H9 (cell line): ENCODE results near the gene CHKB. TPM values are rescaled to one million over a fixed set of nuclear protein-coding genes. Genes with fewer than 3 reads are reported as not detected.

Experiments used
- DNase-seq: peaks from one replicate; pipeline ENCODE4 v3.0.0-alpha.2; 2017
- H2AFZ ChIP-seq: one replicate; pipeline ENCODE4 v1.6.1; 2013; ENCODE audit warnings: mild to moderate bottlenecking, low read length, control low read depth, moderate library complexity
- H2AK5ac ChIP-seq: 2 replicates; pipeline ENCODE4 v1.6.1; 2013; ENCODE audit warnings: low read length, control low read depth, mixed read lengths; ENCODE audit not compliant: insufficient read length
- H2BK120ac ChIP-seq: one replicate; pipeline ENCODE4 v1.6.1; 2013; ENCODE audit warnings: low read depth, mild to moderate bottlenecking, low read length, control low read depth, inconsistent platforms; ENCODE audit not compliant: poor library complexity, severe bottlenecking
- H2BK12ac ChIP-seq: 2 replicates; pipeline ENCODE4 v1.6.1; 2013; ENCODE audit warnings: low read length, control low read depth, mixed read lengths, low read depth; ENCODE audit not compliant: insufficient read length
- H2BK15ac ChIP-seq: 2 replicates; pipeline ENCODE4 v1.6.1; 2013; ENCODE audit warnings: low read depth, low read length, control low read depth
- H2BK20ac ChIP-seq: one replicate; pipeline ENCODE4 v1.6.1; 2013; ENCODE audit warnings: low read depth, mild to moderate bottlenecking, low read length, control low read depth, inconsistent platforms; ENCODE audit not compliant: poor library complexity, severe bottlenecking
- H2BK5ac ChIP-seq: 2 replicates; pipeline ENCODE4 v1.6.1; 2013; ENCODE audit warnings: low read length, control low read depth, mixed read lengths; ENCODE audit not compliant: insufficient read length
- H3K14ac ChIP-seq: 2 replicates; pipeline ENCODE4 v1.6.1; 2013; ENCODE audit warnings: low read length, control low read depth; ENCODE audit not compliant: insufficient read depth
- H3K18ac ChIP-seq: 2 replicates; pipeline ENCODE4 v1.6.1; 2013; ENCODE audit warnings: low read depth, mild to moderate bottlenecking, mixed read lengths, low read length, control low read depth; ENCODE audit not compliant: insufficient read length
- H3K23ac ChIP-seq: 2 replicates; pipeline ENCODE4 v1.6.1; 2013; ENCODE audit warnings: low read length, control low read depth, mixed read lengths, low read depth; ENCODE audit not compliant: insufficient read length
- H3K23me2 ChIP-seq: 2 replicates; pipeline ENCODE4 v1.6.1; 2013; ENCODE audit warnings: low read depth, mild to moderate bottlenecking, mixed read lengths, low read length, control low read depth; ENCODE audit not compliant: insufficient read length, poor library complexity, severe bottlenecking
- H3K27ac ChIP-seq: 2 replicates; pipeline ENCODE4 v1.5.1; 2013; ENCODE audit warnings: low read length, control low read depth, mixed read lengths, low read depth; ENCODE audit not compliant: insufficient read length
- H3K27me3 ChIP-seq: 2 replicates; pipeline ENCODE4 v1.6.1; 2013; ENCODE audit warnings: low read length, control low read depth, inconsistent platforms; ENCODE audit not compliant: insufficient read depth
- H3K4ac ChIP-seq: 2 replicates; pipeline ENCODE4 v1.6.1; 2013; ENCODE audit warnings: low read depth, mild to moderate bottlenecking, control low read depth, inconsistent platforms, low read length, moderate library complexity
- H3K4me1 ChIP-seq: 2 replicates; pipeline ENCODE4 v1.6.1; 2013; ENCODE audit warnings: low read length, control low read depth, inconsistent platforms; ENCODE audit not compliant: insufficient read depth
- H3K4me2 ChIP-seq: 2 replicates; pipeline ENCODE4 v1.6.1; 2013; ENCODE audit warnings: low read length, control low read depth, mixed read lengths; ENCODE audit not compliant: insufficient read length, insufficient read depth
- H3K56ac ChIP-seq: 2 replicates; pipeline ENCODE4 v1.6.1; 2013; ENCODE audit warnings: low read depth, mild to moderate bottlenecking, mixed read lengths, low read length, control low read depth; ENCODE audit not compliant: insufficient read length
- H3K79me1 ChIP-seq: 2 replicates; pipeline ENCODE4 v1.6.1; 2013; ENCODE audit warnings: low read depth, mild to moderate bottlenecking, moderate library complexity, low read length, control low read depth, inconsistent platforms; ENCODE audit not compliant: insufficient read depth, poor library complexity, severe bottlenecking
- H3K79me2 ChIP-seq: 2 replicates; pipeline ENCODE4 v1.6.1; 2013; ENCODE audit warnings: low read length, control low read depth, inconsistent platforms; ENCODE audit not compliant: insufficient read depth
- H3K9ac ChIP-seq: 2 replicates; pipeline ENCODE4 v1.6.1; 2013; ENCODE audit warnings: low read length, control low read depth, mixed read lengths; ENCODE audit not compliant: insufficient read length; ENCODE audit errors: extremely low read depth
- H3K9me3 ChIP-seq: one replicate; pipeline ENCODE4 v1.6.1; 2013; ENCODE audit warnings: low read depth, low read length, inconsistent platforms; ENCODE audit not compliant: control insufficient read depth
- H3T11ph ChIP-seq: one replicate; pipeline ENCODE4 v1.6.1; 2013; ENCODE audit warnings: mild to moderate bottlenecking, low read length, control low read depth, inconsistent platforms
- H4K20me1 ChIP-seq: one replicate; pipeline ENCODE4 v1.6.1; 2013; ENCODE audit not compliant: control insufficient read depth, insufficient read length, insufficient read depth
- H4K5ac ChIP-seq: 2 replicates; pipeline ENCODE4 v1.6.1; 2013; ENCODE audit warnings: low read depth, mild to moderate bottlenecking, mixed read lengths, low read length, control low read depth; ENCODE audit not compliant: insufficient read length
- H4K8ac ChIP-seq: replicated peaks from 2 replicates; pipeline ENCODE4 v1.6.1; 2013; ENCODE audit warnings: low read length, control low read depth, mixed read lengths, low read depth; ENCODE audit not compliant: insufficient read length
- H4K91ac ChIP-seq: 2 replicates; pipeline ENCODE4 v1.6.1; 2013; ENCODE audit warnings: low read depth, mild to moderate bottlenecking, moderate library complexity, mixed read lengths, low read length, control low read depth; ENCODE audit not compliant: insufficient read length
- H3K27ac Mint-ChIP-seq, 3 experiments: 2 replicates in 2 of 3; 3 replicates in 1 of 3; pipeline ENCODE4 v1.8.0; 2020 to 2021; ENCODE audit warnings: mixed read lengths in 3 of 3, mild to moderate bottlenecking in 1 of 3, moderate library complexity in 1 of 3
- H3K27me3 Mint-ChIP-seq: 2 replicates; pipeline ENCODE4 v1.8.0; 2021; ENCODE audit warnings: low read depth, mild to moderate bottlenecking, moderate library complexity, mixed read lengths
- H3K36me3 Mint-ChIP-seq, 3 experiments: 2 replicates in 2 of 3; 3 replicates in 1 of 3; pipeline ENCODE4 v1.8.0; 2020 to 2021; ENCODE audit warnings: low read depth in 3 of 3, mixed read lengths in 3 of 3; ENCODE audit not compliant: insufficient read depth in 1 of 3
- H3K4me1 Mint-ChIP-seq, 2 experiments: 2 replicates each; pipeline ENCODE4 v1.8.0; 2020; ENCODE audit warnings: mixed read lengths in 2 of 2
- H3K4me3 Mint-ChIP-seq, 2 experiments: 2 replicates in 1 of 2; 3 replicates in 1 of 2; pipeline ENCODE4 v1.8.0; 2020 to 2021; ENCODE audit warnings: mild to moderate bottlenecking in 2 of 2, mixed read lengths in 2 of 2, moderate library complexity in 1 of 2
- H3K9me3 Mint-ChIP-seq, 2 experiments: 2 replicates in 1 of 2; 3 replicates in 1 of 2; pipeline ENCODE4 v1.8.0; 2020; ENCODE audit warnings: mild to moderate bottlenecking in 2 of 2, mixed read lengths in 2 of 2, moderate library complexity in 1 of 2
- CTCF ChIP-seq: fragments of 200-600 bp; sonication (generic); conservative IDR thresholded peaks from 3 replicates; pipeline ENCODE4 v1.8.0; 2021; ENCODE audit warnings: antibody characterized with exemption, mild to moderate bottlenecking
- WGBS: extraction: QIAGEN DNeasy Blood & Tissue Kit; methylation state at CpG from one replicate; pipeline ENCODE4 v1.1.7; 2013; ENCODE audit warnings: missing lambda C conversion rate, low lambda C conversion rate, mixed read lengths; ENCODE audit not compliant: insufficient read length; ENCODE audit errors: extremely low coverage; 5-methylcytosine and 5-hydroxymethylcytosine counted together
- total RNA-seq: library from RNA; stranded (reverse); gene quantifications from 2 replicates; pipeline ENCODE4 v1.2.1, GENCODE V29; 2021

CHKB gene
- total RNA-seq, 1 experiment from 2014 or later = 64.9 TPM

GRCh38 chr22:50529897-50530579 lies 52.6 kb downstream of the CHKB start, which contains the start of gene TYMP:
TSS of gene TYMP (minus strand) at chr22:50530012. CDS start at chr22:50529709, 303 bp downstream.
- Mint-ChIP-seq H3K9me3 (no peaks in the 10 kb centered on the region; a peak in 1 of 5 replicates), H3K27me3 (peaks cover 75% of the 10 kb centered on the region), H3K27ac (no peak within 1 kb of the TSS), H3K36me3 (no peaks in the 10 kb centered on the region; a peak in 1 of 7 replicates), H3K4me3 (peak within 1 kb of the TSS; percentile 56 to 77), H3K4me1 (peaks cover 15 to 20% of the 10 kb centered on the region in 2 experiments)
- no peaks in the 10 kb centered on the region for H3K4me1 ChIP-seq
- H4K91ac ChIP-seq = no peak within 1 kb of the TSS
- H2AFZ ChIP-seq = no peak within 1 kb of the TSS
- no peak within 1 kb of the TSS for H2AK5ac ChIP-seq
- H3K23me2 ChIP-seq = peaks cover 21% of the 10 kb centered on the region
- no peak within 1 kb of the TSS for H3K4ac ChIP-seq
- H3K27ac ChIP-seq = no peak within 1 kb of the TSS
- H3K79me1 ChIP-seq = no peaks in the 10 kb centered on the region
- H3K4me2 ChIP-seq = peak within 1 kb of the TSS; percentile 34
- H3K9me3 ChIP-seq = no peaks in the 10 kb centered on the region
- DNase-seq = peak; percentile 41
- no peak within 1 kb of the TSS for H2BK15ac ChIP-seq
- no peak within 1 kb of the TSS for H3K9ac ChIP-seq
- 0 out of 2 replicates have a peak within 1 kb of the TSS, but pooled peaks have one; percentile 77 for H3K14ac ChIP-seq
- no peaks in the 10 kb centered on the region for H3K79me2 ChIP-seq
- H3T11ph ChIP-seq = no peak within 1 kb of the TSS
- H2BK12ac ChIP-seq = no peak within 1 kb of the TSS
- H4K20me1 ChIP-seq = no peaks in the 10 kb centered on the region
- no peak for TF ChIP-seq CTCF
- H4K5ac ChIP-seq = no peak within 1 kb of the TSS
- H3K23ac ChIP-seq = no peak within 1 kb of the TSS
- WGBS = no CpG with 5 or more reads among the region's 92 CpGs
- H3K56ac ChIP-seq = no peak within 1 kb of the TSS
- H4K8ac ChIP-seq = no peak within 1 kb of the TSS
- H3K18ac ChIP-seq = peak within 1 kb of the TSS; percentile 33
- no peak within 1 kb of the TSS for H2BK5ac ChIP-seq
- H2BK120ac ChIP-seq = no peak within 1 kb of the TSS
- H2BK20ac ChIP-seq = no peak within 1 kb of the TSS
- H3K27me3 ChIP-seq = peaks cover 37% of the 10 kb centered on the region; the same call in 1 of the 2 replicates
